Prostate gland (tissue), 2 donors: ENCODE data around the gene C1orf35.

ENCODE experiments used
- POLR2AphosphoS5 ChIP-seq: sonication (generic); formaldehyde crosslinking; IDR thresholded peaks from one replicate; pipeline ENCODE4 v1.6.1; 2017; ENCODE audit warnings: antibody characterized with exemption
- TF ChIP-seq, protein P1 (sequence below), 4 experiments: fragments of 200-600 bp in 2 of 4; fragments of 450-650 bp in 2 of 4; sonication (generic) in 2 of 4; IDR thresholded peaks; 1 replicate in 3 of 4; 2 replicates in 1 of 4; pipeline ENCODE4 v1.5.1; 2016 to 2019; ENCODE audit warnings: antibody characterized with exemption in 4 of 4, mild to moderate bottlenecking in 2 of 4, moderate library complexity in 2 of 4

DNA sequence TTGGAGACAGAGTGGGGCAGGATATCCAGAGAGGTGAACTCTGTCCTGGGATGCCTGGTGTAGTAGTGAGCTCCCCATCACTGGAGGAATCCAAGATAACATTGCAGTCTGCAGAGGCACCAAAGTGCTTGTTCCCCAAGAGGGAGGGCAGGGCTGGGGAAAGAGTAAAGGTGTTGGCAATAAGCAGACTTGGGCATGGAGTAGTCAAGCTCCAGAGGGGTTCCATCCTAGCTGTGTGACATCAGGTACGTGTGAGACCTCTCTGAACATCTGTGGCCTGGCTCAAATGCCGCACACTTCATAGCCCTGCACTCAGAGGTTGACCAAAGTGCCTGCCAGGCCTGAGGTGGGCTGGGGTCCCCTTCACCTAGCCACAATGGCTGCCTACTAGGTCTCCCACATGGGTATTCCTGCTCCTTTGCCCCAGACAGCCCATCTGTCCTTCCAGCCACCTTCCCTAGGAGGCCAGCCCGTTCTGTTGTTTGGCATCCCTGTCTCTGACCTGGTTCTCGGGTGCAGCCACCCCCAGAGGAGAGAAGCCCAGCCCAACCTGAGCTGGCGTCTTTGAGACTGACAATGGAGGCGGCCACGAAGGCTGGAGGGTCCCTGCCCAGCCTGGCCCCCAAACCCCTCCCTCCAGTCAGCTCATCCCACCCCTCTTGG lies 23.4 kb downstream of the C1orf35 start:
- TF ChIP-seq, protein P1, sequence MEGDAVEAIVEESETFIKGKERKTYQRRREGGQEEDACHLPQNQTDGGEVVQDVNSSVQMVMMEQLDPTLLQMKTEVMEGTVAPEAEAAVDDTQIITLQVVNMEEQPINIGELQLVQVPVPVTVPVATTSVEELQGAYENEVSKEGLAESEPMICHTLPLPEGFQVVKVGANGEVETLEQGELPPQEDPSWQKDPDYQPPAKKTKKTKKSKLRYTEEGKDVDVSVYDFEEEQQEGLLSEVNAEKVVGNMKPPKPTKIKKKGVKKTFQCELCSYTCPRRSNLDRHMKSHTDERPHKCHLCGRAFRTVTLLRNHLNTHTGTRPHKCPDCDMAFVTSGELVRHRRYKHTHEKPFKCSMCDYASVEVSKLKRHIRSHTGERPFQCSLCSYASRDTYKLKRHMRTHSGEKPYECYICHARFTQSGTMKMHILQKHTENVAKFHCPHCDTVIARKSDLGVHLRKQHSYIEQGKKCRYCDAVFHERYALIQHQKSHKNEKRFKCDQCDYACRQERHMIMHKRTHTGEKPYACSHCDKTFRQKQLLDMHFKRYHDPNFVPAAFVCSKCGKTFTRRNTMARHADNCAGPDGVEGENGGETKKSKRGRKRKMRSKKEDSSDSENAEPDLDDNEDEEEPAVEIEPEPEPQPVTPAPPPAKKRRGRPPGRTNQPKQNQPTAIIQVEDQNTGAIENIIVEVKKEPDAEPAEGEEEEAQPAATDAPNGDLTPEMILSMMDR (IDR thresholded peaks at IDR 0.05): no peak
- TF ChIP-seq POLR2AphosphoS5: no peak
